ENCODE measurements around the gene SLC16A5.

Gene SLC16A5

GRCh38 chr17:75146592-75146991 lies 58.8 kb downstream of the SLC16A5 start:
- TF ChIP-seq, protein P1, sequence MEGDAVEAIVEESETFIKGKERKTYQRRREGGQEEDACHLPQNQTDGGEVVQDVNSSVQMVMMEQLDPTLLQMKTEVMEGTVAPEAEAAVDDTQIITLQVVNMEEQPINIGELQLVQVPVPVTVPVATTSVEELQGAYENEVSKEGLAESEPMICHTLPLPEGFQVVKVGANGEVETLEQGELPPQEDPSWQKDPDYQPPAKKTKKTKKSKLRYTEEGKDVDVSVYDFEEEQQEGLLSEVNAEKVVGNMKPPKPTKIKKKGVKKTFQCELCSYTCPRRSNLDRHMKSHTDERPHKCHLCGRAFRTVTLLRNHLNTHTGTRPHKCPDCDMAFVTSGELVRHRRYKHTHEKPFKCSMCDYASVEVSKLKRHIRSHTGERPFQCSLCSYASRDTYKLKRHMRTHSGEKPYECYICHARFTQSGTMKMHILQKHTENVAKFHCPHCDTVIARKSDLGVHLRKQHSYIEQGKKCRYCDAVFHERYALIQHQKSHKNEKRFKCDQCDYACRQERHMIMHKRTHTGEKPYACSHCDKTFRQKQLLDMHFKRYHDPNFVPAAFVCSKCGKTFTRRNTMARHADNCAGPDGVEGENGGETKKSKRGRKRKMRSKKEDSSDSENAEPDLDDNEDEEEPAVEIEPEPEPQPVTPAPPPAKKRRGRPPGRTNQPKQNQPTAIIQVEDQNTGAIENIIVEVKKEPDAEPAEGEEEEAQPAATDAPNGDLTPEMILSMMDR (conservative IDR thresholded peaks at IDR 0.05; ENCODE audit: low read length) = no peak

DNA sequence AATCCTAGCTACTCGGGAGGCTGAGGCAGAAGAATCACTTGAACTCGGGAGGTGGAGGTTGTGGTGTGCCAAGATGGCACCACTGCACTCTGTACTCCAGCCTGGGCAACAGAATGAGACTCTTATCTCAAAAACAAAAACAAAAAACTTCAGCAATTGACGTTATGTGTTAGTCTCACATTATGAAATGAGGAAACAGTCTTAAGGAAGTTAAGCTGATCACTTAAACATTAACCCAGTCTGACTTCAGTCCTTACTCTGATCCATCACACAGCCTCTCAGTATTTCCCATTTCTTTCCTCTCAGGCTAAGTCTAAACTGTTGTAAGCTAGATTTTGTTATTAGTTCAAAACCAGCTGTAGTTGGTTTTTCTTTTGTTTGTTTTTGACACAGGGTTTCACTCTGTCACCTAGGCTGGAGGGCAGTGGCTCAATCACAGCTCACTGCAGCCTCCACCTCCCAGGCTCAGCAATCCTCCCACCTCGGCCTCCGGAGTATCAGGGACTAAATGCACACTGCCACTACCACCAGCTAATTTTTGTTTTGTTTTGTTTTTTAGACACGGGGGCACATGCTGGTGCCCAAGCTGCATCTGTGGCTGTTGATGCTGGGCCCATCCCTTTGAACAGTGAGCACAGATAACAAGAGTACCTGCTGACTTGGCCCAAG lies 60.3 kb downstream of the SLC16A5 start:
- no peak overlapping the region for H3K4me3 ChIP-seq (ENCODE audit: low read length)
- TF ChIP-seq, protein P1 (conservative IDR thresholded peaks at IDR 0.05; ENCODE audit: low read length) = no peak
- no peak for DNase-seq (ENCODE audit: low read depth)

More at GRCh38 chr17:75146592-75146991, 58.8 kb downstream of the SLC16A5 start:
- peak; percentile 35 for DNase-seq (ENCODE audit: low read depth)
- H3K4me3 ChIP-seq (ENCODE audit: low read length) = no peak overlapping the region

DNA sequence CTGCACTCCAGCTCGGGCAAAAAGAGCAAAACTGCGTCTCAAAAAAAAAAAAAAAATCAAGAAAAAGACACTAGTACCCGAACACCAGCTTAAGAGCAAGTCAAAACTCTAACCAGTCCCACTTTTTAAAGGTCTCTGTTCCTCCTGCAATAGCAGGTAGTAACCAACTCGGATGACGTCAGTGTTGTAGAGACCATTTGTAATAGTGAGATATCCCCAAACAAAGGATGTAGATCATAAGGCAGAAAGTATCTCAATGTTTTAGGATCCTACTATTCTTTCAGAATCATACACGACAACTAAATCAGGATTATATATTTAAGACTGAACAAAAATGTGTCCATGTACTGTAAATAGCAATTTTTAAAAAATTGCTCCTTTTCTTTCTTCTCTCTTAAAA lies 64.2 kb downstream of the SLC16A5 start:
- no peak for DNase-seq (ENCODE audit: low read depth)
- TF ChIP-seq, protein P1 (conservative IDR thresholded peaks at IDR 0.05; ENCODE audit: low read length) = no peak
- no peak overlapping the region for H3K4me3 ChIP-seq (ENCODE audit: low read length)

- peak overlapping the region; percentile 85 for H3K4me3 ChIP-seq (ENCODE audit: low read length)
- TF ChIP-seq, protein P1 (conservative IDR thresholded peaks at IDR 0.05; ENCODE audit: low read length) = no peak
- DNase-seq (ENCODE audit: low read depth) = no peak
Measured at GRCh38 chr17:75152523-75152921, 64.8 kb downstream of the SLC16A5 start.

- H3K4me3 ChIP-seq (ENCODE audit: low read length) = peak overlapping the region; percentile 85
- TF ChIP-seq, protein P1 (conservative IDR thresholded peaks at IDR 0.05; ENCODE audit: low read length) = no peak
- no peak for DNase-seq (ENCODE audit: low read depth)
Measured at GRCh38 chr17:75152922-75153779, 65.4 kb downstream of the SLC16A5 start.

GRCh38 chr17:75153780-75154194 lies 66.0 kb downstream of the SLC16A5 start:
- H3K4me3 ChIP-seq (ENCODE audit: low read length) = peak overlapping the region; percentile 85
- TF ChIP-seq, protein P1 (conservative IDR thresholded peaks at IDR 0.05; ENCODE audit: low read length) = no peak
- no peak for DNase-seq (ENCODE audit: low read depth)
